DOHH2 (cell line): Measurements from ENCODE around the gene SLC6A19.

Experiments used
- H3F3A ChIP-seq: fragments of 200-600 bp; sonication (generic), shearing (Covaris generic); 2 replicates; pipeline ENCODE4 v1.6.0; 2016; ENCODE audit warnings: antibody characterized with exemption, mild to moderate bottlenecking; ENCODE audit not compliant: control insufficient read depth, insufficient read depth
- H3K27ac ChIP-seq: fragments of 200-600 bp; sonication (generic); 2 replicates; pipeline ENCODE4 v1.5.1; 2014; ENCODE audit warnings: low read depth, mild to moderate bottlenecking, low read length, moderate library complexity
- H3K27me3 ChIP-seq: fragments of 200-600 bp; sonication (generic); 2 replicates; pipeline ENCODE4 v1.6.1; 2014; ENCODE audit warnings: mild to moderate bottlenecking, low read length, mixed read lengths; ENCODE audit not compliant: control insufficient read depth
- H3K36me3 ChIP-seq: fragments of 200-600 bp; sonication (generic); 2 replicates; pipeline ENCODE4 v1.6.1; 2014; ENCODE audit warnings: mild to moderate bottlenecking, low read length, moderate library complexity, mixed read lengths; ENCODE audit not compliant: control insufficient read depth
- H3K4me1 ChIP-seq: fragments of 200-600 bp; sonication (generic); 2 replicates; pipeline ENCODE4 v1.6.1; 2014; ENCODE audit warnings: mild to moderate bottlenecking, low read length, mixed read lengths; ENCODE audit not compliant: control insufficient read depth
- H3K4me2 ChIP-seq: fragments of 200-600 bp; sonication (generic); 2 replicates; pipeline ENCODE4 v1.6.0; 2014; ENCODE audit warnings: mild to moderate bottlenecking, low read length, moderate library complexity
- H3K4me3 ChIP-seq: fragments of 200-600 bp; sonication (generic); 2 replicates; pipeline ENCODE4 v1.5.1; 2014; ENCODE audit warnings: mild to moderate bottlenecking, low read length, mixed read lengths
- H3K79me2 ChIP-seq: fragments of 200-600 bp; sonication (generic); 2 replicates; pipeline ENCODE4 v1.6.1; 2014; ENCODE audit warnings: mild to moderate bottlenecking, low read length, mixed read lengths; ENCODE audit not compliant: control insufficient read depth
- H3K9me2 ChIP-seq: fragments of 200-600 bp; sonication (generic); replicated peaks from 2 replicates; pipeline ENCODE4 v1.6.1; 2014; ENCODE audit warnings: mild to moderate bottlenecking, low read length, mixed read lengths; ENCODE audit not compliant: control insufficient read depth
- H3K9me3 ChIP-seq: fragments of 200-600 bp; sonication (generic); 2 replicates; pipeline ENCODE4 v1.6.1; 2014; ENCODE audit warnings: antibody characterized with exemption, low read length, mixed read lengths; ENCODE audit not compliant: control insufficient read depth, insufficient read depth
- H4K20me1 ChIP-seq: fragments of 200-600 bp; sonication (generic); 2 replicates; pipeline ENCODE4 v1.6.0; 2014; ENCODE audit warnings: low read depth, mild to moderate bottlenecking, antibody characterized with exemption, low read length, moderate library complexity; ENCODE audit not compliant: control insufficient read depth, insufficient read depth
- CTCF ChIP-seq: fragments of 200-600 bp; sonication (generic); IDR thresholded peaks from one replicate; pipeline ENCODE4 v1.5.1; 2014; ENCODE audit warnings: antibody characterized with exemption, mild to moderate bottlenecking, low read depth, low read length; ENCODE audit not compliant: poor library complexity, severe bottlenecking
- EZH2phosphoT487 ChIP-seq: fragments of 200-600 bp; sonication (generic); IDR thresholded peaks from 2 replicates; pipeline ENCODE4 v1.6.1; 2017; ENCODE audit warnings: borderline replicate concordance, mild to moderate bottlenecking, antibody characterized with exemption, low read length, moderate library complexity, mixed read lengths

The SLC6A19 gene

DNA sequence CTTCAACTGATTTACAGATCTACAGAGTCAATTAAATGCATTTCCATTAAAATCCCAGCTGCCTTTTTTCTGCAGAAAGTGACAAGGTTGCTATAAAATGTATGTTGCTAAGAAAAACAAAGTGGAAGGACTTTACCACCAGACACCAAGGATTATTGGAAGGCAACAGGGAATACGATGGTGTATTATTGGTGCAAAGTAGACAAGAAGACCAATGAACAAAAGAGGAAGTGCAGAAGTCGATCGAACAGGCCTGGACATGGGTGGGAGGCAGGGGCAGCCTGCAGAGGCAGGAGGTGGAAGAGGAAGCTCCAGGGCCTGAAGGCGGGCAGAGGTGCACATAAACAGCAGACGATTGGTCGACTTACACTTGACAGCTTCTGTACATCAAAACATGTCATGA is 10.6 kb upstream of the SLC6A19 start:
- Histone ChIP-seq H3K4me2 (peak overlapping the region; percentile 31), H3K4me3 (no peak overlapping the region), H3K27me3 (no peaks in the 10 kb centered on the region), H3K27ac (no peak overlapping the region), H4K20me1 (no peaks in the 10 kb centered on the region), H3F3A (no peaks in the 10 kb centered on the region), H3K9me3 (no peaks in the 10 kb centered on the region), H3K79me2 (no peaks in the 10 kb centered on the region), H3K9me2 (no peaks in the 10 kb centered on the region), H3K4me1 (peaks cover 7% of the 10 kb centered on the region), H3K36me3 (no peaks in the 10 kb centered on the region)
- no peak for TF ChIP-seq CTCF
- no peak for TF ChIP-seq EZH2phosphoT487

GRCh38 chr5:1192971-1193590 is 8.3 kb upstream of the SLC6A19 start:
- Histone ChIP-seq H3K9me2 (no peaks in the 10 kb centered on the region), H3K4me3 (no peak overlapping the region), H3F3A (no peaks in the 10 kb centered on the region), H3K4me2 (no peak overlapping the region), H3K27me3 (no peaks in the 10 kb centered on the region), H3K79me2 (no peaks in the 10 kb centered on the region), H3K27ac (no peak overlapping the region), H3K9me3 (no peaks in the 10 kb centered on the region), H3K36me3 (no peaks in the 10 kb centered on the region), H4K20me1 (no peaks in the 10 kb centered on the region), H3K4me1 (peaks cover 7% of the 10 kb centered on the region)
- no peak for TF ChIP-seq CTCF
- no peak for TF ChIP-seq EZH2phosphoT487

DNA sequence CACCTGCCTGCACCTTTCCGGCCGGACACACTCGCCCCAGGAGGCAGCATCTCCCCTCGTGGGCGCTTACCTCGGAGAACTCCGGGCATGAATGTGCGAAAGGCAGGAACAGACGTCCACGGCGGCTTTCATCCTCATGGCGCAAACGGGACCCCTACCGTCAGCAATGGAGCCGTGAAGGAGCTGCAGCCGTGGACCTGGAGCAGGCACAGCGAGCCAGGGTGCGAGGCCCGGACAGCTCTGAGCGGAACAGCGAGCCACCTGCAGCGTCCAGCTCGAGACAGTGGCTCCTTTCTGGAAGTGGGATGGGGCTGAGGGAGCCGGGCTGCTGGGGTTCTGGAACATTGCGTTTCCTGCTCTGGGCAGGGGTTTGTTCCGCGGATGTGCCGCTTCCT is 7.8 kb upstream of the SLC6A19 start:
- Histone ChIP-seq H3K36me3 (no peaks in the 10 kb centered on the region), H3F3A (no peaks in the 10 kb centered on the region), H3K9me3 (no peaks in the 10 kb centered on the region), H3K79me2 (no peaks in the 10 kb centered on the region), H3K27ac (no peak overlapping the region), H3K27me3 (no peaks in the 10 kb centered on the region), H3K4me1 (peaks cover 7% of the 10 kb centered on the region), H3K4me3 (no peak overlapping the region), H3K9me2 (no peaks in the 10 kb centered on the region), H3K4me2 (no peak overlapping the region), H4K20me1 (no peaks in the 10 kb centered on the region)
- TF ChIP-seq CTCF (no peak), EZH2phosphoT487 (no peak)
